K562 (cell line): ENCODE measurements around the gene GPRC6A. TPM values are rescaled to one million over a fixed set of nuclear protein-coding genes. Genes with fewer than 3 reads are reported as not detected.

Source experiments
- ATAC-seq: fragments of 200-7000 bp; cut with Tn5 transposase; 3 replicates; pipeline ENCODE4 v1.9.1; 2020; ENCODE audit warnings: moderate library complexity
- BruUV-seq: library from RNA; stranded (reverse); fragments of 400-500 nt; replicated peaks from 2 replicates; lab custom pipeline; 2021; lab: Mats Ljungman, UMichigan
- CTCF ChIA-PET: fragments of 300-600 bp; formaldehyde crosslinking; extraction: SDS; loops from one replicate; lab custom pipeline; 2021; ENCODE audit warnings: low intra/inter-chr PET ratio; lab: Yijun Ruan, JAX
- POLR2A ChIA-PET: fragments of 300-600, 350-650 bp; sonication (Branson Sonifier 250); formaldehyde crosslinking; extraction: SDS; loops from one replicate; lab custom pipeline; 2021; ENCODE audit warnings: antibody characterized with exemption, inconsistent platforms; lab: Yijun Ruan, JAX
- DNase-seq, 4 experiments: peaks; one replicate each; pipeline versions ENCODE4 v3.0.0 to v3.0.0-alpha.2; 2011 to 2018; ENCODE audit warnings: low spot score in 3 of 4, mixed read lengths in 3 of 4; ENCODE audit errors: extremely low read depth in 1 of 4
- FAIRE-seq: peaks from 2 replicates; lab custom pipeline; 2011; peaks lifted over from hg19 to GRCh38; lab: Jason Lieb, UNC
- H2AFZ ChIP-seq: 2 replicates; pipeline ENCODE4 v1.6.0; 2011; ENCODE audit warnings: low read depth, low read length, control low read depth, inconsistent platforms
- H3K27ac ChIP-seq: fragments of 200-600 bp; 3 replicates; pipeline ENCODE4 v1.8.0; 2011; ENCODE audit warnings: low read depth, mild to moderate bottlenecking, control low read depth, inconsistent platforms, low read length, moderate library complexity, mixed read lengths; ENCODE audit errors: extremely low read depth
- H3K27me3 ChIP-seq, 2 experiments: fragments of 300-600 bp in 1 of 2; 2 replicates in 1 of 2; 3 replicates in 1 of 2; pipeline versions ENCODE4 v1.6.0 to v1.8.0; 2011; ENCODE audit warnings: inconsistent platforms in 2 of 2, low read length in 2 of 2, mild to moderate bottlenecking in 1 of 2, mixed read lengths in 1 of 2, moderate library complexity in 1 of 2; ENCODE audit not compliant: control insufficient read depth in 2 of 2, insufficient read depth in 2 of 2
- H3K36me3 ChIP-seq: fragments of 300-600 bp; 3 replicates; pipeline ENCODE4 v1.8.0; 2011; ENCODE audit warnings: mild to moderate bottlenecking, low read length, inconsistent platforms; ENCODE audit not compliant: control insufficient read depth, insufficient read depth
- H3K4me1 ChIP-seq, 2 experiments: fragments of 200-600 bp in 1 of 2; replicated peaks in 1 of 2; 2 replicates in 1 of 2; 3 replicates in 1 of 2; pipeline versions ENCODE4 v1.5.1 to v1.8.0; 2011; ENCODE audit warnings: inconsistent platforms in 2 of 2, low read length in 2 of 2, mild to moderate bottlenecking in 1 of 2, mixed read lengths in 1 of 2, moderate library complexity in 1 of 2; ENCODE audit not compliant: control insufficient read depth in 2 of 2, insufficient read depth in 2 of 2
- H3K4me2 ChIP-seq: 2 replicates; pipeline ENCODE4 v1.6.1; 2011; ENCODE audit warnings: low read length, control low read depth, inconsistent platforms, mixed read lengths; ENCODE audit not compliant: insufficient read depth
- H3K4me3 ChIP-seq: fragments of 200-600 bp; sonication (generic), shearing (Covaris generic); 2 replicates; pipeline ENCODE4 v1.5.1; 2016; ENCODE audit warnings: control low read depth, inconsistent platforms
- H3K79me2 ChIP-seq: fragments of 200-600 bp; 3 replicates; pipeline ENCODE4 v1.8.0; 2011; ENCODE audit warnings: low read length, inconsistent platforms; ENCODE audit not compliant: control insufficient read depth, insufficient read depth
- H3K9ac ChIP-seq, 2 experiments: 2 replicates each; pipeline versions ENCODE4 v1.6.0 to v1.6.1; 2011; ENCODE audit warnings: low read depth in 2 of 2, low read length in 2 of 2, control low read depth in 1 of 2, inconsistent platforms in 1 of 2, mild to moderate bottlenecking in 1 of 2, mixed read lengths in 1 of 2; ENCODE audit not compliant: insufficient read depth in 1 of 2
- H3K9me1 ChIP-seq: one replicate; pipeline ENCODE4 v1.6.0; 2011; ENCODE audit warnings: inconsistent platforms, mild to moderate bottlenecking, low read length, moderate library complexity; ENCODE audit not compliant: control insufficient read depth, insufficient read depth
- H3K9me3 ChIP-seq: replicated peaks from 2 replicates; pipeline ENCODE4 v1.5.1; 2011; ENCODE audit warnings: low read depth, low read length, inconsistent platforms; ENCODE audit not compliant: control insufficient read depth, insufficient read depth
- H4K20me1 ChIP-seq: replicated peaks from 2 replicates; pipeline ENCODE4 v1.6.1; 2011; ENCODE audit warnings: low read length, inconsistent platforms, mixed read lengths; ENCODE audit not compliant: control insufficient read depth, insufficient read depth
- CC2D1A ChIP-seq: fragments of 450-650 bp; IDR thresholded peaks from 2 replicates; pipeline ENCODE4 v1.6.1; 2017; ENCODE audit warnings: mild to moderate bottlenecking
- FOXA1 ChIP-seq: fragments of 450-650 bp; IDR thresholded peaks from 2 replicates; pipeline ENCODE4 v1.6.1; 2016; ENCODE audit warnings: mild to moderate bottlenecking, borderline replicate concordance
- MTF1 ChIP-seq: fragments of 250-450 bp; sonication (Bioruptor Pico); IDR thresholded peaks from 2 replicates; pipeline ENCODE4 v1.9.0; 2021; ENCODE audit warnings: moderate library complexity, mild to moderate bottlenecking, inconsistent platforms, borderline replicate concordance
- MYNN ChIP-seq, 2 experiments: sonication (generic); formaldehyde crosslinking in 1 of 2; IDR thresholded peaks; 2 replicates each; pipeline versions ENCODE4 v1.5.0 to v1.6.1; 2016 to 2020; ENCODE audit warnings: antibody characterized with exemption in 1 of 2, missing genetic modification reagents in 1 of 2
- POLR2AphosphoS5 ChIP-seq: IDR thresholded peaks from 2 replicates; pipeline ENCODE4 v1.6.1; 2011; ENCODE audit warnings: mild to moderate bottlenecking, low read depth, low read length, moderate library complexity; ENCODE audit not compliant: control insufficient read depth, insufficient read depth
- ZNF134 ChIP-seq: fragments of 250-450 bp; sonication (Bioruptor Pico); conservative IDR thresholded peaks from 2 replicates; pipeline ENCODE4 v1.4.0; 2020
- ZNF766 ChIP-seq: fragments of 200-800 bp; sonication (Bioruptor generic); conservative IDR thresholded peaks from 2 replicates; pipeline ENCODE4 v1.6.1; 2016; ENCODE audit warnings: missing genetic modification characterization, missing compliant biosample characterization
- WGBS: fragments of 100-300 bp; shearing (Covaris generic); methylation state at CpG from one replicate; pipeline ENCODE4 v1.1.6; 2016; ENCODE audit warnings: low coverage, mixed read lengths; ENCODE audit not compliant: insufficient coverage; ENCODE audit errors: missing lambda C conversion rate; 5-methylcytosine and 5-hydroxymethylcytosine counted together
- in situ Hi-C: fragments of 300-500 bp; cut with MboI; formaldehyde crosslinking; loops from 4 replicates; pipeline ENCODE4 v1.15.0; 2018; ENCODE audit warnings: inconsistent platforms, mixed read lengths
- intact Hi-C: fragments of 100-400 bp; cut with micrococcal nuclease; formaldehyde crosslinking; loops from 2 replicates; pipeline ENCODE4 v1.14.2; 2022
- polyA plus RNA-seq, 8 experiments: library from polyadenylated mRNA; depleted of rRNA in 4 of 8; stranded (reverse) in 5 of 8; unstranded in 3 of 8; fragments of >200 nt; fragmentation: Nextera tagmentation in 2 of 8; fragmentation: Illumina TruSeq in 1 of 8; extraction: Ambion mirVana in 2 of 8; extraction: Trizol in 1 of 8; gene quantifications; 2 replicates each; pipeline versions ENCODE4 v1.2.1 to v1.2.3, GENCODE V29; 2011 to 2014; ENCODE audit warnings: inconsistent platforms in 1 of 8, missing spikeins in 1 of 8
- total RNA-seq, 7 experiments: library from RNA; depleted of rRNA in 6 of 7; stranded (reverse); fragments of >200 nt in 6 of 7; fragmentation: Illumina TruSeq in 2 of 7; extraction: Trizol in 2 of 7; gene quantifications; 2 replicates each; pipeline versions ENCODE4 v1.2.1 to v1.2.3, GENCODE V29; 2011 to 2021; ENCODE audit warnings: low replicate concordance in 1 of 7
- TF ChIP-seq, protein P1 (sequence below), 2 experiments: fragments of 450-650 bp; IDR thresholded peaks; 2 replicates each; pipeline ENCODE4 v1.6.1; 2018; ENCODE audit warnings: mild to moderate bottlenecking in 2 of 2, low read depth in 1 of 2; ENCODE audit not compliant: partially characterized antibody in 2 of 2
- TF ChIP-seq, protein P2 (sequence below): fragments of 450-650 bp; formaldehyde crosslinking; IDR thresholded peaks from 2 replicates; pipeline ENCODE4 v1.4.0; 2020; ENCODE audit warnings: mild to moderate bottlenecking, moderate library complexity
- TF ChIP-seq, protein P3 (sequence below): sonication (generic); formaldehyde crosslinking; IDR thresholded peaks from 2 replicates; pipeline ENCODE4 v1.8.0; 2022; ENCODE audit warnings: mild to moderate bottlenecking, missing genetic modification reagents

The GPRC6A gene
- total and polyA plus RNA-seq, 9 of the 15 experiments (the other 6 are each of a cell fraction or from before 2014, with no cell fraction given): 0.03 TPM; not detected in 7

DNA sequence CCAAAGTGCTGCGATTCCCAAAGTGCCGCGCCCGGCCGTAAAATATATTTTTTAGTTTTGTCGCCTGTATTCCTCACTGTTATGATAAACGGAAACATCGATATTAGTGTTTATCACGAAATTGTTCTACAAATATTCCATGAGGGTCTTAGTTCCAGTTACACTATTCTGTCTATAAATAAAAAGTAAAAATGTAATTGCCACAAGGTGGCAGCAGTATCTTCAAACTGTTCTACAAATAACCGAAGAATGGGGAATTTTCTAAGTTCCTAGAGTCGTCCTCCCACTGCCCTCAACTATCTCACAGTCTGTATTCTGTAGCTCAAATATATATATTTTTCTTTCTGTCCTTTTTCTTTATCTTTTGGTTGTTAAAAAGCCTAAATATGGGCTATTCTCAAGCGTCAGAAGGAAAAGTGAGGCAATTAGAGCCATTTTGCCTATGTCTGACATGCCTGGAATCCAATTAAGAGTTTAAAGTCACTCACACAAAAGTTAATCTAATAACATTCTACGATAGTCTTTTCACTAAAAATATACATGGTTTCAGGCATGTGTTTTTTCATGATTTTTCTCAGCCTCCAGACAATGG lies 49.2 kb downstream of the GPRC6A start:
- Histone ChIP-seq H4K20me1 (no peaks in the 10 kb centered on the region), H3K4me2 (no peak overlapping the region), H3K27me3 (no peaks in the 10 kb centered on the region), H3K9ac (no peak overlapping the region), H3K79me2 (no peaks in the 10 kb centered on the region), H3K9me3 (no peaks in the 10 kb centered on the region), H3K4me3 (no peak overlapping the region), H3K4me1 (no peaks in the 10 kb centered on the region), H3K36me3 (no peaks in the 10 kb centered on the region), H3K27ac (no peak overlapping the region), H2AFZ (peak overlapping the region; percentile 56), H3K9me1 (no peaks in the 10 kb centered on the region)
- BruUV-seq: no TSS peak
- POLR2A ChIA-PET: no interaction called here
- 26% methylated on average over 13 of the region's 13 CpGs for WGBS
- DNase-seq: peak; percentile 10 to 70 (median 19)
- intact Hi-C loops (loop anchor here (1.0 to 10.0 kb wide), 4 partner anchors 68 to 545 kb away; no protein-coding TSS in a partner anchor), in situ Hi-C loops (no loop called here)
- ATAC-seq: peak; percentile 93
- CTCF ChIA-PET: interaction anchor here (0.7 to 1.3 kb wide), 3 partner anchors 68 to 331 kb away, joined by 3 to 7 read pairs (median 6); no protein-coding TSS in a partner anchor
- FAIRE-seq: peak; percentile 62
- TF ChIP-seq CC2D1A (no peak), MTF1 (no peak), MYNN (IDR thresholded peaks at IDR 0.05) (no peak), MYNN (CRISPR knock-in tag; IDR thresholded peaks at IDR 0.05) (no peak), ZNF134 (CRISPR knock-in tag) (no peak), POLR2AphosphoS5 (no peak), ZNF766 (CRISPR knock-in tag) (no peak), FOXA1 (no peak)
- TF ChIP-seq, protein P1, sequence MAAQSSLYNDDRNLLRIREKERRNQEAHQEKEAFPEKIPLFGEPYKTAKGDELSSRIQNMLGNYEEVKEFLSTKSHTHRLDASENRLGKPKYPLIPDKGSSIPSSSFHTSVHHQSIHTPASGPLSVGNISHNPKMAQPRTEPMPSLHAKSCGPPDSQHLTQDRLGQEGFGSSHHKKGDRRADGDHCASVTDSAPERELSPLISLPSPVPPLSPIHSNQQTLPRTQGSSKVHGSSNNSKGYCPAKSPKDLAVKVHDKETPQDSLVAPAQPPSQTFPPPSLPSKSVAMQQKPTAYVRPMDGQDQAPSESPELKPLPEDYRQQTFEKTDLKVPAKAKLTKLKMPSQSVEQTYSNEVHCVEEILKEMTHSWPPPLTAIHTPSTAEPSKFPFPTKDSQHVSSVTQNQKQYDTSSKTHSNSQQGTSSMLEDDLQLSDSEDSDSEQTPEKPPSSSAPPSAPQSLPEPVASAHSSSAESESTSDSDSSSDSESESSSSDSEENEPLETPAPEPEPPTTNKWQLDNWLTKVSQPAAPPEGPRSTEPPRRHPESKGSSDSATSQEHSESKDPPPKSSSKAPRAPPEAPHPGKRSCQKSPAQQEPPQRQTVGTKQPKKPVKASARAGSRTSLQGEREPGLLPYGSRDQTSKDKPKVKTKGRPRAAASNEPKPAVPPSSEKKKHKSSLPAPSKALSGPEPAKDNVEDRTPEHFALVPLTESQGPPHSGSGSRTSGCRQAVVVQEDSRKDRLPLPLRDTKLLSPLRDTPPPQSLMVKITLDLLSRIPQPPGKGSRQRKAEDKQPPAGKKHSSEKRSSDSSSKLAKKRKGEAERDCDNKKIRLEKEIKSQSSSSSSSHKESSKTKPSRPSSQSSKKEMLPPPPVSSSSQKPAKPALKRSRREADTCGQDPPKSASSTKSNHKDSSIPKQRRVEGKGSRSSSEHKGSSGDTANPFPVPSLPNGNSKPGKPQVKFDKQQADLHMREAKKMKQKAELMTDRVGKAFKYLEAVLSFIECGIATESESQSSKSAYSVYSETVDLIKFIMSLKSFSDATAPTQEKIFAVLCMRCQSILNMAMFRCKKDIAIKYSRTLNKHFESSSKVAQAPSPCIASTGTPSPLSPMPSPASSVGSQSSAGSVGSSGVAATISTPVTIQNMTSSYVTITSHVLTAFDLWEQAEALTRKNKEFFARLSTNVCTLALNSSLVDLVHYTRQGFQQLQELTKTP (IDR thresholded peaks at IDR 0.05; ENCODE audit: low read depth in 1 of 2, partially characterized antibody in 2 of 2): no peak
- TF ChIP-seq, protein P2, sequence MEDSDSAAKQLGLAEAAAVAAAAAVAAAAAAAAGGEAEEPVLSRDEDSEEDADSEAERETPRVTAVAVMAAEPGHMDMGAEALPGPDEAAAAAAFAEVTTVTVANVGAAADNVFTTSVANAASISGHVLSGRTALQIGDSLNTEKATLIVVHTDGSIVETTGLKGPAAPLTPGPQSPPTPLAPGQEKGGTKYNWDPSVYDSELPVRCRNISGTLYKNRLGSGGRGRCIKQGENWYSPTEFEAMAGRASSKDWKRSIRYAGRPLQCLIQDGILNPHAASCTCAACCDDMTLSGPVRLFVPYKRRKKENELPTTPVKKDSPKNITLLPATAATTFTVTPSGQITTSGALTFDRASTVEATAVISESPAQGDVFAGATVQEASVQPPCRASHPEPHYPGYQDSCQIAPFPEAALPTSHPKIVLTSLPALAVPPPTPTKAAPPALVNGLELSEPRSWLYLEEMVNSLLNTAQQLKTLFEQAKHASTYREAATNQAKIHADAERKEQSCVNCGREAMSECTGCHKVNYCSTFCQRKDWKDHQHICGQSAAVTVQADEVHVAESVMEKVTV (CRISPR knock-in tag): peak; percentile 26; the same call in 1 of the 2 replicates
- TF ChIP-seq, protein P3, sequence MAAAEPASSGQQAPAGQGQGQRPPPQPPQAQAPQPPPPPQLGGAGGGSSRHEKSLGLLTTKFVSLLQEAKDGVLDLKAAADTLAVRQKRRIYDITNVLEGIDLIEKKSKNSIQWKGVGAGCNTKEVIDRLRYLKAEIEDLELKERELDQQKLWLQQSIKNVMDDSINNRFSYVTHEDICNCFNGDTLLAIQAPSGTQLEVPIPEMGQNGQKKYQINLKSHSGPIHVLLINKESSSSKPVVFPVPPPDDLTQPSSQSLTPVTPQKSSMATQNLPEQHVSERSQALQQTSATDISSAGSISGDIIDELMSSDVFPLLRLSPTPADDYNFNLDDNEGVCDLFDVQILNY: no peak
